Measurements from ENCODE around the gene BACE1.
"Not testable (repeated sequence)": the region's sequence is repeated elsewhere in the genome, so short reads cannot be mapped to it uniquely, and the experiment has no call there.

GRCh38 chr11:117327255-117327566 lies 11.2 kb upstream of the BACE1 start:
- not testable (repeated sequence) for TF ChIP-seq CTCF (IDR thresholded peaks at IDR 0.05; ENCODE audit: low read depth, low read length, poor library complexity, severe bottlenecking); EZH2phosphoT487 (IDR thresholded peaks at IDR 0.05; ENCODE audit: borderline replicate concordance, low read length)

All from DOHH2 (cell line).